Thyroid gland (tissue), 4 donors: ENCODE measurements around the gene NPAS2. TPM values are rescaled to one million over a fixed set of nuclear protein-coding genes. Genes with fewer than 3 reads are reported as not detected.

Experiments used
- DNase-seq, 2 donors: peaks; one replicate each; pipeline ENCODE4 v3.0.0-alpha.2; 2019
- H3K27ac ChIP-seq, 3 donors: fragments of 200-600 bp; sonication (generic); 1 replicate in 2 of 3; 2 replicates in 1 of 3; pipeline ENCODE4 v1.5.1; 2016 to 2019; ENCODE audit warnings: mild to moderate bottlenecking in 1 of 3, moderate library complexity in 1 of 3
- H3K27me3 ChIP-seq: fragments of 200-600 bp; sonication (generic); one replicate; pipeline ENCODE4 v1.5.1; 2019
- H3K36me3 ChIP-seq, 2 donors: fragments of 200-600 bp; sonication (generic); one replicate each; pipeline ENCODE4 v1.5.1; 2016 to 2019
- H3K4me1 ChIP-seq, 2 donors: fragments of 200-600 bp; sonication (generic); one replicate each; pipeline ENCODE4 v1.5.1; 2017 to 2019
- H3K4me3 ChIP-seq, 3 donors: fragments of 200-600 bp; sonication (generic); replicated peaks in 1 of 3; 1 replicate in 2 of 3; 2 replicates in 1 of 3; pipeline ENCODE4 v1.5.1; 2016; ENCODE audit warnings: mild to moderate bottlenecking in 1 of 3
- H3K9me3 ChIP-seq: fragments of 200-600 bp; sonication (generic); one replicate; pipeline ENCODE4 v1.5.1; 2017
- POLR2A ChIP-seq, 2 donors: fragments of 450-650 bp; IDR thresholded peaks; one replicate each; pipeline ENCODE4 v1.6.1; 2017; ENCODE audit warnings: antibody characterized with exemption in 2 of 2, mild to moderate bottlenecking in 2 of 2, moderate library complexity in 1 of 2
- WGBS, 2 donors: methylation state at CpG; one replicate each; pipeline ENCODE4 v1.1.5; 2017; 5-methylcytosine and 5-hydroxymethylcytosine counted together
- intact Hi-C: fragments of 100-400 bp; cut with DNase I; formaldehyde crosslinking; loops from one replicate; pipeline ENCODE4 v1.15.1; 2023
- total RNA-seq, 4 donors: library from RNA; depleted of rRNA; stranded (reverse); fragments of >200 nt; gene quantifications; one replicate each; pipeline ENCODE4 v1.2.3, GENCODE V29; 2016
- TF ChIP-seq, protein P1 (sequence below), 6 experiments: fragments of 200-600 bp in 3 of 6; fragments of 450-650 bp in 3 of 6; sonication (generic) in 3 of 6; IDR thresholded peaks; one replicate each; pipeline ENCODE4 v1.5.1; 2016 to 2019; ENCODE audit warnings: antibody characterized with exemption in 6 of 6, mild to moderate bottlenecking in 2 of 6, inconsistent platforms in 1 of 6, moderate library complexity in 1 of 6

The NPAS2 gene
- total RNA-seq, 4 donors from 2014 or later: 12.7 to 22.8 (median 16.1) TPM

DNA sequence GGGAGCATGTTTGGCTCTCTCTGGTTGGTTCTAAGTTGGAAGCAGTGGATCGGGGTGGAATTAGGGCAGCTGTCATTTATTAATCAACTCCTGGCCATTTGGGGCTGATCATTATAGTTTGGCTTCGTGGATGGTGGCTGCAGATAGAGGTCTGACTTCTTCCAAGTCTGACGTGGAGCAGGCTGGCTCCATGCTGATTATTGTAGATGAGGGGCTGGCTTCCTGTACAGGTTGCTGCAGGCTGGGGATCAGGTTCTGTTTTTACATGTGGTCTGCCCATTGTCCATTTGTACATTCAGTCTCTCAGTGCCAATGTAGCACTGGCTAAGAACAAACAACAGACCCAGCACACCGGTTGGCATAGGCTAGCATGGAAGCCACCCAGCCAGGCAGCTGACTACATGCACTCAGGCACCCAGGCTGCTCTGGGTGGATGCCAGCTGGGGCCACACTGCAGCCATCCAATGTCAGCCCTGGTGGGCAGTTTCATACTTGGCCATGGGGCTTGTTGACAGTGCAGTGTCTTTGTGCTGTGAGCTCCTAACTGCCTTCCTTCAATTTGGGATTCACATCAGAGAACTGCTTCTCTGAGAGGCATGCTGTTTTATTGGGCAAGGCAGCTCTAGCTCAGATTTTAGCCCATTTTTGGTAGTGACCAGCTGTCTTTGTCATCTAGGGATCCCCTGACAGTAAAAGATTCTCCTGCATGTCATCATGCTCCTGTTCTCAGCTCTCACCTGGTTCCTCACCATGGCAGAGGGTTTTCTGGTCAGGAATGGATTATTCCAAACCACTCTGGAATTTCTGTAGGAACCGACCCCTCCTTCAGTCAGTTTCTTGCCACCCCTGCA lies 25.4 kb downstream of the NPAS2 start:
- TF ChIP-seq, protein P1, sequence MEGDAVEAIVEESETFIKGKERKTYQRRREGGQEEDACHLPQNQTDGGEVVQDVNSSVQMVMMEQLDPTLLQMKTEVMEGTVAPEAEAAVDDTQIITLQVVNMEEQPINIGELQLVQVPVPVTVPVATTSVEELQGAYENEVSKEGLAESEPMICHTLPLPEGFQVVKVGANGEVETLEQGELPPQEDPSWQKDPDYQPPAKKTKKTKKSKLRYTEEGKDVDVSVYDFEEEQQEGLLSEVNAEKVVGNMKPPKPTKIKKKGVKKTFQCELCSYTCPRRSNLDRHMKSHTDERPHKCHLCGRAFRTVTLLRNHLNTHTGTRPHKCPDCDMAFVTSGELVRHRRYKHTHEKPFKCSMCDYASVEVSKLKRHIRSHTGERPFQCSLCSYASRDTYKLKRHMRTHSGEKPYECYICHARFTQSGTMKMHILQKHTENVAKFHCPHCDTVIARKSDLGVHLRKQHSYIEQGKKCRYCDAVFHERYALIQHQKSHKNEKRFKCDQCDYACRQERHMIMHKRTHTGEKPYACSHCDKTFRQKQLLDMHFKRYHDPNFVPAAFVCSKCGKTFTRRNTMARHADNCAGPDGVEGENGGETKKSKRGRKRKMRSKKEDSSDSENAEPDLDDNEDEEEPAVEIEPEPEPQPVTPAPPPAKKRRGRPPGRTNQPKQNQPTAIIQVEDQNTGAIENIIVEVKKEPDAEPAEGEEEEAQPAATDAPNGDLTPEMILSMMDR (IDR thresholded peaks at IDR 0.05): no peak
- TF ChIP-seq POLR2A (IDR thresholded peaks at IDR 0.05): no peak
- Histone ChIP-seq H3K4me3 (no peak overlapping the region), H3K27me3 (no peaks in the 10 kb centered on the region), H3K36me3 (no peaks in the 10 kb centered on the region), H3K4me1 (no peaks in the 10 kb centered on the region), H3K9me3 (no peaks in the 10 kb centered on the region), H3K27ac (no peak overlapping the region)
- intact Hi-C loops: no loop called here
- DNase-seq: peak in 1 of 2 donors; percentile 51
- 85 to 95% methylated on average over 5 of the region's 5 CpGs for WGBS, 2 donors

DNA sequence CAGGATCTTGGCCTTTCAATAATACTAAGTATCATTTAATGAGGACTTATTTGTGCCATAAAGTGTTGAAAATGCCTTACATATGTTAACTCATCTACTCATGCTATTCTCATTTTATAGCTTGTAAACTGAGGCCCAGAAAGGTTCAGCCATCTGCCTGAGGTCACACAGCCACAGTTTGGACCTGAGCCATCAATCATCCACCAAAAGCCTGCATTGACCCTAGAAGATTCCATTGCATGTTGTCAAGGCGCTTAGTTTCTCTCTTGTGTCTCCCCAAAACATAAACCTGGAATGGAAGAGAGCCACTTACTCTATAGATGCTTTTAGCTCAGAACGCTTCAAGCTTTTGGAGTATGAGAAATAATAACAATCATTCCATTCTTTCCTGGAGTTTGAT lies 26.8 kb downstream of the NPAS2 start:
- no peaks in the 10 kb centered on the region for H3K4me1 ChIP-seq
- WGBS, 2 donors: 95 to 100% methylated on average over 2 of the region's 2 CpGs
- no peak for TF ChIP-seq POLR2A (IDR thresholded peaks at IDR 0.05)
- TF ChIP-seq, protein P1 (IDR thresholded peaks at IDR 0.05): no peak
- H3K9me3 ChIP-seq: no peaks in the 10 kb centered on the region
- H3K27me3 ChIP-seq: no peaks in the 10 kb centered on the region
- DNase-seq: no peak
- intact Hi-C loops: no loop called here
- no peaks in the 10 kb centered on the region for H3K36me3 ChIP-seq
- no peak overlapping the region for H3K27ac ChIP-seq
- H3K4me3 ChIP-seq: no peak overlapping the region

DNA sequence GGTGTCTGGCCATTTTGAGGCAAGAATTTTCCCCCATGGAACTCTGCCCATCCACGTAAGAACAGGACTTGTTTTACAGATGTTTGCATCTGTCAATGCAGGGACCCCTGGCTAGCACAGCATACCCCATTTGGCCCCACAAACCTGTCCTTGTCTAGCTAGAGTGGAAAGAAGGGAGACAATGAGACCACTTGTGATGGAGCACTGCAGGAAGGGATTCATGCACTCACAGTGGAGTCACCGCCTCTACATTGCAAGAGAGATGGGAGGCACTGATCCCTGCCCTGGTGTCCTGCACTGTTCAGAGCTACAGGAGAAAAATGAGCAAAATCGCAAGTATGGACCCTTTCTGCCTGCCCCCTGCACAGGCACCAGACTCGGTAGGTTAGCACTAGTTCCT lies 32.5 kb downstream of the NPAS2 start:
- TF ChIP-seq, protein P1 (IDR thresholded peaks at IDR 0.05): no peak
- TF ChIP-seq POLR2A (IDR thresholded peaks at IDR 0.05): no peak
- Histone ChIP-seq H3K4me1 (peaks cover 0 to 5% of the 10 kb centered on the region in 2 donors), H3K27ac (no peak overlapping the region), H3K36me3 (no peaks in the 10 kb centered on the region), H3K4me3 (no peak overlapping the region), H3K9me3 (no peaks in the 10 kb centered on the region), H3K27me3 (no peaks in the 10 kb centered on the region)
- intact Hi-C loops: no loop called here
- no peak for DNase-seq
- WGBS, 2 donors: 89 to 95% methylated on average over 4 of the region's 4 CpGs

DNA sequence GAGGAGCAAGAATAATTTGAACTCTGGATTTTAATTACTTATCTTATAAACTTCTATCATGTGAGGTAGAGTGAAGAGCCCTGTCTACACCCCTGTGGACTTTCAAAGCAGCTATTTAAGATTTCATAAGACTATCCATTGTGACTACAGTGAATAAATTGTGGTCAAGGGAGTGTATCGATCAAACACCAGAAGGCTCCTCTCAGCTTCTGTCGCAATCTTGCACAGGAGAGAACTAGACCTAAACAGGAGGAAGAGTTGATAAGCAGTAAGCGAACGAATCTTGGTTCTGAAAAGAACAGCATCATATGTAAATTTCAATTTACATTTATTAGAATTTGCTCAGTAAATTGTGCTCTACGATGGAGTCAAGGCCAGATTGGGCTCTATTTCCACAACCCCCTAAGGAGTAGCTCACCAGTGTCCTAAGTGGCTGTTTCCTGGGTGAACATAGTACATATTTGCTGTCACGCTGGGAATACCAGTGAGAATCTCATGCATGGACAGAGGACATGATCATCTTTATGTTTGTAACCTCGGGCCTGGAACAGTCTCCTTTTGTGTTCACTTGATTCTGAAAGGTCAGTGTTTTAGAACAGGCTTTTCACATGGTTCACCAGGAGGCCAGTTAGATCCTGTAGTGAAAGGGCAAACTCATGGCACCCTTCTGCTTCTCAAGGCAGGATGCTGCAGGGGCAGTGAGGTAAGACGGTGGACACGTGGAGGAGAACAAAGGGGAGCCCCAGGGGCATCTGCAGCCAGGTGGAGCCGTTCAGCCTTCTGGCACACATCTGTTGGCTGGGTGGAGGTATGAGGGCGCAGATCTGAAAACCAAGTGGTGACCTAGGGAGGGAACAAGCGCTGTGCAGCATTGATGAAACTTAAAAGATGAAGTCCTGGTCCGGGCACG lies 33.3 kb downstream of the NPAS2 start:
- Histone ChIP-seq H3K4me1 (peaks cover 0 to 5% of the 10 kb centered on the region in 2 donors), H3K4me3 (no peak overlapping the region), H3K9me3 (no peaks in the 10 kb centered on the region), H3K27ac (no peak overlapping the region), H3K27me3 (no peaks in the 10 kb centered on the region), H3K36me3 (no peaks in the 10 kb centered on the region)
- WGBS, 2 donors: 85 to 87% methylated on average over 14 of the region's 14 CpGs
- intact Hi-C loops: no loop called here
- no peak for DNase-seq
- TF ChIP-seq, protein P1 (IDR thresholded peaks at IDR 0.05): no peak
